Mesenchymal stem cell (in vitro differentiated cells and primary cell): ENCODE results near the gene SH3BGRL2.
"Not testable (repeated sequence)": the region's sequence is repeated elsewhere in the genome, so short reads cannot be mapped to it uniquely, and the experiment has no call there.

Experiments
- DNase-seq: peaks from one replicate; pipeline ENCODE4 v3.0.0-alpha.2; 2013
- H2AFZ ChIP-seq: one replicate; pipeline ENCODE4 v1.6.1; 2013; ENCODE audit warnings: low read depth, mild to moderate bottlenecking, control low read depth, inconsistent platforms, low read length, moderate library complexity
- H2AK5ac ChIP-seq: 2 replicates; pipeline ENCODE4 v1.6.1; 2013; ENCODE audit warnings: low read length, moderate library complexity, mild to moderate bottlenecking, inconsistent platforms; ENCODE audit not compliant: severe bottlenecking
- H2BK120ac ChIP-seq: one replicate; pipeline ENCODE4 v1.6.1; 2013; ENCODE audit warnings: low read depth, mild to moderate bottlenecking, inconsistent platforms, low read length, moderate library complexity
- H2BK12ac ChIP-seq, 2 experiments: one replicate each; pipeline ENCODE4 v1.6.1; 2013; ENCODE audit warnings: inconsistent platforms in 2 of 2, low read length in 2 of 2, mild to moderate bottlenecking in 2 of 2, moderate library complexity in 2 of 2, control low read depth in 1 of 2
- H2BK15ac ChIP-seq: one replicate; pipeline ENCODE4 v1.6.1; 2013; ENCODE audit warnings: mild to moderate bottlenecking, low read depth, inconsistent platforms; ENCODE audit not compliant: poor library complexity, severe bottlenecking
- H2BK5ac ChIP-seq: 2 replicates; pipeline ENCODE4 v1.6.1; 2013; ENCODE audit warnings: low read depth, mild to moderate bottlenecking, low read length, control low read depth, inconsistent platforms; ENCODE audit not compliant: poor library complexity, severe bottlenecking
- H3K14ac ChIP-seq, 2 experiments: one replicate each; pipeline ENCODE4 v1.6.1; 2013; ENCODE audit warnings: inconsistent platforms in 2 of 2, low read length in 2 of 2, control low read depth in 1 of 2, mild to moderate bottlenecking in 1 of 2, moderate library complexity in 1 of 2
- H3K18ac ChIP-seq, 2 experiments: one replicate each; pipeline ENCODE4 v1.6.1; 2013; ENCODE audit warnings: inconsistent platforms in 2 of 2, low read length in 2 of 2, control low read depth in 1 of 2, low read depth in 1 of 2, mild to moderate bottlenecking in 1 of 2
- H3K23ac ChIP-seq, 2 experiments: one replicate each; pipeline ENCODE4 v1.6.1; 2013; ENCODE audit warnings: inconsistent platforms in 2 of 2, low read length in 2 of 2, mild to moderate bottlenecking in 2 of 2, moderate library complexity in 2 of 2, control low read depth in 1 of 2
- H3K27ac ChIP-seq: 2 replicates; pipeline ENCODE4 v1.5.1; 2013; ENCODE audit warnings: mild to moderate bottlenecking, moderate library complexity, low read length, control low read depth, inconsistent platforms; ENCODE audit not compliant: poor library complexity, severe bottlenecking
- H3K27me3 ChIP-seq, 2 experiments: 2 replicates each; pipeline versions ENCODE4 v1.6.1 to v1.7.0; 2013; ENCODE audit warnings: low read length in 2 of 2, mild to moderate bottlenecking in 2 of 2, moderate library complexity in 2 of 2, control low read depth in 1 of 2, inconsistent platforms in 1 of 2; ENCODE audit not compliant: control insufficient read depth in 1 of 2, insufficient read depth in 1 of 2
- H3K36me3 ChIP-seq, 2 experiments: 2 replicates each; pipeline versions ENCODE4 v1.6.1 to v1.7.0; 2013; ENCODE audit warnings: low read length in 2 of 2, control low read depth in 1 of 2, inconsistent platforms in 1 of 2, low read depth in 1 of 2, mild to moderate bottlenecking in 1 of 2; ENCODE audit not compliant: insufficient read depth in 2 of 2, control insufficient read depth in 1 of 2
- H3K4ac ChIP-seq, 2 experiments: one replicate each; pipeline ENCODE4 v1.6.1; 2013; ENCODE audit warnings: inconsistent platforms in 2 of 2, low read length in 2 of 2, mild to moderate bottlenecking in 2 of 2, moderate library complexity in 2 of 2, control low read depth in 1 of 2, low read depth in 1 of 2
- H3K4me1 ChIP-seq: 2 replicates; pipeline ENCODE4 v1.6.1; 2013; ENCODE audit warnings: low read depth, low read length, control low read depth; ENCODE audit not compliant: control insufficient read depth, insufficient read depth
- H3K4me2 ChIP-seq: 2 replicates; pipeline ENCODE4 v1.6.1; 2013; ENCODE audit warnings: low read length, mild to moderate bottlenecking, inconsistent platforms; ENCODE audit not compliant: poor library complexity, severe bottlenecking
- H3K4me3 ChIP-seq, 2 experiments: 2 replicates each; pipeline versions ENCODE4 v1.5.1 to v1.7.0; 2013; ENCODE audit warnings: low read length in 2 of 2, mild to moderate bottlenecking in 2 of 2, control low read depth in 1 of 2, low read depth in 1 of 2; ENCODE audit not compliant: insufficient read depth in 1 of 2
- H3K79me1 ChIP-seq: replicated peaks from 2 replicates; pipeline ENCODE4 v1.6.1; 2013; ENCODE audit warnings: mild to moderate bottlenecking, control low read depth, low read length, inconsistent platforms; ENCODE audit not compliant: poor library complexity, severe bottlenecking
- H3K9ac ChIP-seq: 2 replicates; pipeline ENCODE4 v1.7.0; 2013; ENCODE audit warnings: mild to moderate bottlenecking, low read length, moderate library complexity
- H3K9me3 ChIP-seq: 2 replicates; pipeline ENCODE4 v1.7.0; 2013; ENCODE audit warnings: mild to moderate bottlenecking, low read length; ENCODE audit not compliant: control insufficient read depth
- H4K8ac ChIP-seq: one replicate; pipeline ENCODE4 v1.6.1; 2013; ENCODE audit warnings: inconsistent platforms, mild to moderate bottlenecking, low read length, moderate library complexity
- H4K91ac ChIP-seq: one replicate; pipeline ENCODE4 v1.6.1; 2013; ENCODE audit warnings: mild to moderate bottlenecking, low read length, inconsistent platforms
- WGBS: methylation state at CpG from one replicate; pipeline ENCODE4 v1.1.7; 2013; ENCODE audit warnings: mixed read lengths; 5-methylcytosine and 5-hydroxymethylcytosine counted together

SH3BGRL2 gene

DNA sequence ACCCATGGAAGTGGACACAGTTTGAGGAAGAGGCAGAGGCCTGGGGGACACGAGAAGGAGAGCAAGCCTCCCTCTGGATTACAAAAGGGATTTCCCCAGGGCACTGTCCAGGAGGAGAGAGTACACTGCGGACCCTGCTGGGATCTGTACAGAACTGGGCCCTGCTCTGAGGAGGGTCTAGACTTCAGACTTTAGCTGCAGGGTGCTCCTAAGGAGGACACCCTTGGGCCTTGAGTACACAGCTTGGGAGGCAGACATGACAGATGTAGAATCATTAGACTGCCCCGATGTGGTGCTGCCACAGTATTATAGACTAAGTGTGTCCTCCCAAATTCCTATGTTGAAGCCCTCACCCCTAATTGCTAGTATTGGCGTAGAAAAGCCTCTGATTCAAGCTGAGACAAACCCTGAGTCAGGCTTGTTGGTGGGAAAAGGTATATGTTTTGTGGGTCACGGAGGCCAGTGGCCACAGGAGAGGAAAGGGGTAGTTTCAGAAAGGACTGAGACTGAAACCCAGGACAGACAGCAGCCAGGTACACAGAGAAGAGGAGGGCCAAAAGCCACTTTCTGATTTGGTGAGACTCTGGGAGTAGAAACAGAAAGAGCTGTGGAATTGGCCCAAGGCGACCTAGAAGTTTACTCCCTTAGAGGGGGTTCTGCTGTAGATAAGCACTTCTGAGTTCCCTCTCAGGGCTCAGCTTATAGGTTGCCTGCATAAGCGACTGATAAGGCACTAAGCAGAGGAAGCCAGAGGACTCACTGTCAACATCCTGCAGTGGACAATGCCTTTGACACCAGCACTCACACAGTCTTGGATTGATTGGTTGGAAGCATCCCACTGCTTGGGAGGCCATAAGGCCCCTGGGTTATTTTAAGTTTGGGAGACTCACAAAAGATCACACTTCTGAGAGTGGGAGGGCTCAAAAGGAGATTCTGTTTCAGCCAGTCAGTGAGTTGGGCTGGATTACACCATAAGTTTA, 16.5 kb upstream of the SH3BGRL2 start:
- Histone ChIP-seq H3K4me1 (no peaks in the 10 kb centered on the region), H3K18ac (no peak overlapping the region), H2AK5ac (no peak overlapping the region), H3K36me3 (no peaks in the 10 kb centered on the region), H2BK12ac (no peak overlapping the region), H4K8ac (no peak overlapping the region), H3K4me3 (no peak overlapping the region), H4K91ac (no peak overlapping the region), H2BK5ac (no peak overlapping the region), H2BK120ac (no peak overlapping the region), H3K9ac (no peak overlapping the region), H2BK15ac (no peak overlapping the region), H3K9me3 (no peaks in the 10 kb centered on the region), H3K4me2 (no peak overlapping the region), H3K27me3 (no peaks in the 10 kb centered on the region), H3K23ac (no peak overlapping the region), H3K14ac (no peak overlapping the region), H2AFZ (no peak overlapping the region), H3K4ac (no peak overlapping the region), H3K27ac (no peak overlapping the region), H3K79me1 (no peaks in the 10 kb centered on the region)
- WGBS = 88% methylated on average over 7 of the region's 7 CpGs
- no peak for DNase-seq

- H3K4me3 ChIP-seq = no peak overlapping the region
- no peak for DNase-seq
- no peaks in the 10 kb centered on the region for H3K27me3 ChIP-seq
- no peak overlapping the region for H3K27ac ChIP-seq
- H3K79me1 ChIP-seq = no peaks in the 10 kb centered on the region
- H3K9me3 ChIP-seq = no peaks in the 10 kb centered on the region
- no peaks in the 10 kb centered on the region for H3K36me3 ChIP-seq
- no peak overlapping the region for H3K23ac ChIP-seq
- no peak overlapping the region for H3K4me2 ChIP-seq
- no peak overlapping the region for H2AFZ ChIP-seq
- no peak overlapping the region for H4K91ac ChIP-seq
- no peak overlapping the region for H3K9ac ChIP-seq
- H3K18ac ChIP-seq = no peak overlapping the region
- WGBS = 91% methylated on average over 1 of the region's 1 CpG
- H2BK12ac ChIP-seq = no peak overlapping the region
- H4K8ac ChIP-seq = no peak overlapping the region
- no peak overlapping the region for H2BK5ac ChIP-seq
- no peak overlapping the region for H2AK5ac ChIP-seq
- no peaks in the 10 kb centered on the region for H3K4me1 ChIP-seq
- no peak overlapping the region for H2BK120ac ChIP-seq
- H3K4ac ChIP-seq = no peak overlapping the region
- H2BK15ac ChIP-seq = no peak overlapping the region
- H3K14ac ChIP-seq = no peak overlapping the region
Observed at GRCh38 chr6:79617518-79617941, 13.6 kb upstream of the SH3BGRL2 start.

DNA sequence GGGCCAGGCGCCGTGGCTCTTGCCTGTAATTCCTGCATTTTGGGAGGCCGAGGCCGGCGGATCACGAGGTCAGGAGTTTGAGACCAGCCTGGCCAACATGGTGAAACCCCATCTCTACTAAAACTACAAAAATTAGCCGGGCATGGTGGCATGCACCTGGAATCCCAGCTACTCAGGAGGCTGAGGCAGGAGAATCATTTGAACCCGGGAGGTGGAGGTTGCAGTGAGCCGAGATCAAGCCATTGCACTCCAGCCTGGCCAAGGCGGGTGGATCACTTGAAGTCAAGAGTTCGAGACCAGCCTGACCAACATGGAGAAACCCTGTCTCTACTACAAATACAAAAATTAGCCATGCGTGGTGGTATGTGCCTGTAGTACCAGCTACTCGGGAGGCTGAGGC, 12.7 kb upstream of the SH3BGRL2 start:
- H3K27ac ChIP-seq, H3K79me1 ChIP-seq, DNase-seq, H3K23ac ChIP-seq, H2BK120ac ChIP-seq, H3K9me3 ChIP-seq, H2AFZ ChIP-seq, H4K8ac ChIP-seq, H3K4me2 ChIP-seq, H2BK5ac ChIP-seq, H2BK12ac ChIP-seq, H3K14ac ChIP-seq, H3K4me1 ChIP-seq, H3K9ac ChIP-seq, H3K4ac ChIP-seq, H3K36me3 ChIP-seq, H3K4me3 ChIP-seq, H4K91ac ChIP-seq, H2AK5ac ChIP-seq, H3K18ac ChIP-seq, H2BK15ac ChIP-seq, H3K27me3 ChIP-seq: not testable (repeated sequence)
- 82% methylated on average over 10 of the region's 13 CpGs for WGBS

DNA sequence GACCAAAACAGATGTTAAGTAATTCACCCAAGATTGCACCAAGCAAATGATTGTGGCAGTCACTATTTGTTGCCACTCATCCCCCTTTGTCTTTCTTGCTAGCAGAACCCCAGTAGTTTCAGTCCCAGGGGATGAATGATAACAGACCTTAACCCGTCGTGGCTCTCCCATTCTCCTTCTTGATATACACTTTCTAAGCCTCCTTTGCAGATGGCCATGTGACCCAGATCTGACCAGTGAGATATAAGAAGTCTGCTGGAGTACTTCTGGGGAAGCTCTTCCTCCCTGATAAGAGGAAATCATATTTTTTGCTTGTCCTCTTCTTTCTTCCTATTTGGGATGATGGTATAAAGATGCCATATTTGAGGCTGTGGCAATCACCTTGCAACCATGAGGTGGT, 9.6 kb upstream of the SH3BGRL2 start:
- no CpG with 5 or more reads among the region's 2 CpGs for WGBS
- no peak overlapping the region for H4K8ac ChIP-seq
- H2BK12ac ChIP-seq = peak overlapping the region in 1 of 2 experiments; percentile 45
- no peak overlapping the region for H4K91ac ChIP-seq
- H2BK120ac ChIP-seq = no peak overlapping the region
- no peaks in the 10 kb centered on the region for H3K9me3 ChIP-seq
- no peaks in the 10 kb centered on the region for H3K27me3 ChIP-seq
- H2AK5ac ChIP-seq = no peak overlapping the region
- no peak overlapping the region for H3K9ac ChIP-seq
- no peak overlapping the region for H3K14ac ChIP-seq
- H2BK5ac ChIP-seq = no peak overlapping the region
- H2AFZ ChIP-seq = no peak overlapping the region
- no peak for DNase-seq
- no peaks in the 10 kb centered on the region for H3K4me1 ChIP-seq
- H3K36me3 ChIP-seq = no peaks in the 10 kb centered on the region
- H3K18ac ChIP-seq = no peak overlapping the region
- no peak overlapping the region for H3K4me3 ChIP-seq
- H3K4ac ChIP-seq = no peak overlapping the region
- no peak overlapping the region for H3K4me2 ChIP-seq
- no peak overlapping the region for H2BK15ac ChIP-seq
- no peak overlapping the region for H3K23ac ChIP-seq
- no peak overlapping the region for H3K27ac ChIP-seq
- no peaks in the 10 kb centered on the region for H3K79me1 ChIP-seq
